SHP77 treated with DMSO at 0.1 percent for 48 hours (cell line): Measurements from ENCODE around the gene MAB21L1.

Source experiments
- DNase-seq: peaks from one replicate; lab custom pipeline; 2025; lab: John Stamatoyannopoulos, UW

Gene MAB21L1

GRCh38 chr13:35479706-35480105, 3.2 kb upstream of the MAB21L1 start:
- DNase-seq = no peak

- DNase-seq = no peak
These were observed 2.6 kb upstream of the MAB21L1 start for GRCh38 chr13:35479038-35479492.

- no peak for DNase-seq
These were observed 2.0 kb upstream of the MAB21L1 start for GRCh38 chr13:35478271-35479037.

GRCh38 chr13:35477386-35477946, 977 bp upstream of the MAB21L1 start:
- DNase-seq = no peak

GRCh38 chr13:35475212-35475959, 1.1 kb downstream of the MAB21L1 start:
- DNase-seq = no peak

- no peak for DNase-seq
These were observed 1.8 kb downstream of the MAB21L1 start for GRCh38 chr13:35474496-35475211.

GRCh38 chr13:35473802-35474201, 2.7 kb downstream of the MAB21L1 start:
- DNase-seq = no peak

GRCh38 chr13:35473206-35473775, 3.2 kb downstream of the MAB21L1 start:
- DNase-seq = no peak

GRCh38 chr13:35472323-35472881, 4.1 kb downstream of the MAB21L1 start:
- no peak for DNase-seq

- no peak for DNase-seq
These were observed 4.7 kb downstream of the MAB21L1 start for GRCh38 chr13:35471706-35472322.

GRCh38 chr13:35470671-35471661, 5.5 kb downstream of the MAB21L1 start:
- no peak for DNase-seq

- DNase-seq = no peak
These were observed 6.5 kb downstream of the MAB21L1 start for GRCh38 chr13:35469806-35470525.

- no peak for DNase-seq
These were observed 8.3 kb downstream of the MAB21L1 start for GRCh38 chr13:35468195-35468594.

GRCh38 chr13:35465371-35465770, 11.1 kb downstream of the MAB21L1 start:
- DNase-seq = no peak

- DNase-seq = no peak
These were observed 16.4 kb downstream of the MAB21L1 start for GRCh38 chr13:35460061-35460460.

GRCh38 chr13:35457258-35457657, 19.2 kb downstream of the MAB21L1 start:
- DNase-seq = no peak

- no peak for DNase-seq
These were observed 21.5 kb downstream of the MAB21L1 start for GRCh38 chr13:35455022-35455421.

GRCh38 chr13:35449821-35450220, 26.7 kb downstream of the MAB21L1 start:
- no peak for DNase-seq

- no peak for DNase-seq
These were observed 28.0 kb downstream of the MAB21L1 start for GRCh38 chr13:35448465-35448864.
